HCT116 (cell line): ENCODE data around the gene PLAAT2. TPM values are rescaled to one million over a fixed set of nuclear protein-coding genes. Genes with fewer than 3 reads are reported as not detected.

Source experiments
- ATAC-seq: fragments of 200-7000 bp; cut with Tn5 transposase; 2 replicates; pipeline ENCODE4 v1.9.1; 2020; ENCODE audit warnings: mild to moderate bottlenecking, moderate library complexity
- Bru-seq: library from RNA; stranded (reverse); fragments of 400-500 nt; gene quantifications from one replicate; lab custom pipeline; 2021; lab: Mats Ljungman, UMichigan
- BruChase-seq, 2 experiments: library from RNA; stranded (reverse); fragments of 400-500 nt; gene quantifications; one replicate each; lab custom pipeline; 2021; lab: Mats Ljungman, UMichigan
- BruUV-seq: library from RNA; stranded (reverse); fragments of 400-500 nt; replicated peaks from 2 replicates; lab custom pipeline; 2021; lab: Mats Ljungman, UMichigan
- CTCF ChIA-PET: fragments of 300-600 bp; sonication (Branson Sonifier 250); formaldehyde crosslinking; loops from one replicate; lab custom pipeline; 2021; ENCODE audit warnings: antibody characterized with exemption; lab: Charles Lee
- POLR2A ChIA-PET: fragments of 300-600, 350-600 bp; sonication (Branson Sonifier 250); formaldehyde crosslinking; loops from one replicate; lab custom pipeline; 2021; ENCODE audit warnings: antibody characterized with exemption; lab: Charles Lee
- RAD21 ChIA-PET, 2 experiments: fragments of 300-600 bp; sonication (Branson Sonifier 250); formaldehyde crosslinking; loops; one replicate each; lab custom pipeline; 2023; ENCODE audit warnings: low total read pairs in 2 of 2; ENCODE audit not compliant: uncharacterized antibody in 2 of 2, unreplicated experiment in 2 of 2, low non-redundant PET in 1 of 2; lab: Charles Lee
- DNase-seq: peaks from one replicate; pipeline ENCODE4 v3.0.0-alpha.2; 2010; ENCODE audit warnings: low read depth, low spot score
- H2AFZ ChIP-seq: fragments of 200-600 bp; shearing (Covaris generic), sonication (generic); 2 replicates; pipeline ENCODE4 v1.6.1; 2017; ENCODE audit warnings: low read depth, mixed run types, mixed read lengths, antibody characterized with exemption, low read length; ENCODE audit not compliant: poor library complexity, severe bottlenecking
- H3K27ac ChIP-seq: 2 replicates; pipeline ENCODE4 v1.5.1; 2012; ENCODE audit warnings: low read depth, low read length
- H3K27me3 ChIP-seq: fragments of 200-600 bp; sonication (generic); 2 replicates; pipeline ENCODE4 v1.6.1; 2016; ENCODE audit warnings: mixed run types, low read length, mixed read lengths; ENCODE audit not compliant: insufficient read depth
- H3K36me3 ChIP-seq, 2 experiments: fragments of 200-500 bp in 1 of 2; fragments of 200-600 bp in 1 of 2; sonication (Bioruptor generic) in 1 of 2; sonication (generic) in 1 of 2; 2 replicates each; pipeline versions ENCODE4 v1.5.1 to v1.6.1; 2014 to 2016; ENCODE audit warnings: low read length in 2 of 2, inconsistent platforms in 1 of 2, mixed read lengths in 1 of 2, mixed run types in 1 of 2; ENCODE audit not compliant: insufficient read depth in 2 of 2, control insufficient read depth in 1 of 2
- H3K4me1 ChIP-seq, 2 experiments: fragments of 200-600 bp in 1 of 2; sonication (generic) in 1 of 2; 2 replicates each; pipeline versions ENCODE4 v1.5.1 to v1.6.1; 2012 to 2017; ENCODE audit warnings: low read length in 2 of 2, inconsistent platforms in 1 of 2, mild to moderate bottlenecking in 1 of 2, mixed read lengths in 1 of 2, mixed run types in 1 of 2, moderate library complexity in 1 of 2; ENCODE audit not compliant: insufficient read depth in 2 of 2, control insufficient read depth in 1 of 2
- H3K4me2 ChIP-seq: fragments of 200-600 bp; sonication (generic); 2 replicates; pipeline ENCODE4 v1.6.1; 2017; ENCODE audit warnings: mixed run types, low read length, mixed read lengths
- H3K4me3 ChIP-seq, 2 experiments: fragments of 200-600 bp in 1 of 2; sonication (generic) in 1 of 2; replicated peaks in 1 of 2; 2 replicates each; pipeline ENCODE4 v1.5.1; 2011 to 2016; ENCODE audit warnings: low read length in 2 of 2, control low read depth in 1 of 2, low read depth in 1 of 2, mild to moderate bottlenecking in 1 of 2, mixed read lengths in 1 of 2, mixed run types in 1 of 2
- H3K79me2 ChIP-seq: fragments of 200-600 bp; sonication (generic); 2 replicates; pipeline ENCODE4 v1.6.1; 2017; ENCODE audit warnings: mild to moderate bottlenecking, mixed run types, low read length, moderate library complexity, mixed read lengths; ENCODE audit not compliant: insufficient read depth
- H3K9ac ChIP-seq: fragments of 200-600 bp; sonication (generic); 2 replicates; pipeline ENCODE4 v1.6.1; 2016; ENCODE audit warnings: low read length, mixed read lengths
- H3K9me2 ChIP-seq: fragments of 200-600 bp; sonication (generic), shearing (Covaris generic); 2 replicates; pipeline ENCODE4 v1.6.1; 2017; ENCODE audit warnings: mixed run types, mild to moderate bottlenecking, moderate library complexity; ENCODE audit not compliant: insufficient read depth
- H3K9me3 ChIP-seq, 2 experiments: fragments of 200-500 bp in 1 of 2; fragments of 200-600 bp in 1 of 2; sonication (Bioruptor generic) in 1 of 2; sonication (generic) in 1 of 2; 2 replicates each; pipeline ENCODE4 v1.6.1; 2014 to 2017; ENCODE audit warnings: low read length in 2 of 2, mixed read lengths in 2 of 2, inconsistent platforms in 1 of 2, low read depth in 1 of 2, mild to moderate bottlenecking in 1 of 2, mixed run types in 1 of 2, moderate library complexity in 1 of 2; ENCODE audit not compliant: control insufficient read depth in 1 of 2, insufficient read depth in 1 of 2
- H4K20me1 ChIP-seq: fragments of 200-600 bp; sonication (generic), shearing (Covaris generic); 2 replicates; pipeline ENCODE4 v1.6.1; 2017; ENCODE audit warnings: mixed run types, mild to moderate bottlenecking, moderate library complexity; ENCODE audit not compliant: insufficient read depth
- EGR1 ChIP-seq: IDR thresholded peaks from 2 replicates; pipeline ENCODE4 v1.6.1; 2012; ENCODE audit warnings: low read depth
- JUND ChIP-seq: IDR thresholded peaks from 2 replicates; pipeline ENCODE4 v1.6.1; 2012
- SRF ChIP-seq: IDR thresholded peaks from 2 replicates; pipeline ENCODE4 v1.6.1; 2012; ENCODE audit warnings: low read depth
- intact Hi-C: fragments of 100-400 bp; cut with micrococcal nuclease; formaldehyde crosslinking; loops from 2 replicates; pipeline ENCODE4 v1.10.0; 2022
- long read RNA-seq: library from polyadenylated mRNA; unstranded; transcript quantifications from one replicate; pipeline ENCODE4 v2.0.0, GENCODE V29; 2021; ENCODE audit not compliant: unreplicated experiment
- polyA plus RNA-seq: library from polyadenylated mRNA; unstranded; fragments of >200 nt; gene quantifications from 2 replicates; pipeline ENCODE4 v1.2.1, GENCODE V29; 2012; ENCODE audit warnings: missing spikeins
- total RNA-seq: library from RNA; stranded (reverse); gene quantifications from one replicate; pipeline ENCODE4 v1.2.1, GENCODE V29; 2021; ENCODE audit not compliant: unreplicated experiment
- TF ChIP-seq, protein P1 (sequence below), 3 experiments: fragments of 200-600 bp in 1 of 3; sonication (generic) in 1 of 3; IDR thresholded peaks in 2 of 3; conservative IDR thresholded peaks in 1 of 3; 2 replicates each; pipeline ENCODE4 v1.5.1; 2012 to 2017; ENCODE audit warnings: low read depth in 2 of 3, low read length in 2 of 3, antibody characterized with exemption in 1 of 3, borderline replicate concordance in 1 of 3, control low read depth in 1 of 3, mild to moderate bottlenecking in 1 of 3, mixed read lengths in 1 of 3, mixed run types in 1 of 3, moderate library complexity in 1 of 3; ENCODE audit not compliant: insufficient read depth in 1 of 3

The PLAAT2 gene
- total RNA-seq (not detected), Bru-seq, nascent RNA (percentile 16 among the genes with signal in this experiment), BruChase-seq, experiment 1, labeled RNA remaining after a 6-hour chase (percentile 19 among the genes with signal in this experiment), BruChase-seq, experiment 2, labeled RNA remaining after a 2-hour chase (percentile 22 among the genes with signal in this experiment)
- 0.21 TPM in 1 of 2 replicates, not detected in the other for polyA plus RNA-seq
- long read RNA-seq, result 0 reads

DNA sequence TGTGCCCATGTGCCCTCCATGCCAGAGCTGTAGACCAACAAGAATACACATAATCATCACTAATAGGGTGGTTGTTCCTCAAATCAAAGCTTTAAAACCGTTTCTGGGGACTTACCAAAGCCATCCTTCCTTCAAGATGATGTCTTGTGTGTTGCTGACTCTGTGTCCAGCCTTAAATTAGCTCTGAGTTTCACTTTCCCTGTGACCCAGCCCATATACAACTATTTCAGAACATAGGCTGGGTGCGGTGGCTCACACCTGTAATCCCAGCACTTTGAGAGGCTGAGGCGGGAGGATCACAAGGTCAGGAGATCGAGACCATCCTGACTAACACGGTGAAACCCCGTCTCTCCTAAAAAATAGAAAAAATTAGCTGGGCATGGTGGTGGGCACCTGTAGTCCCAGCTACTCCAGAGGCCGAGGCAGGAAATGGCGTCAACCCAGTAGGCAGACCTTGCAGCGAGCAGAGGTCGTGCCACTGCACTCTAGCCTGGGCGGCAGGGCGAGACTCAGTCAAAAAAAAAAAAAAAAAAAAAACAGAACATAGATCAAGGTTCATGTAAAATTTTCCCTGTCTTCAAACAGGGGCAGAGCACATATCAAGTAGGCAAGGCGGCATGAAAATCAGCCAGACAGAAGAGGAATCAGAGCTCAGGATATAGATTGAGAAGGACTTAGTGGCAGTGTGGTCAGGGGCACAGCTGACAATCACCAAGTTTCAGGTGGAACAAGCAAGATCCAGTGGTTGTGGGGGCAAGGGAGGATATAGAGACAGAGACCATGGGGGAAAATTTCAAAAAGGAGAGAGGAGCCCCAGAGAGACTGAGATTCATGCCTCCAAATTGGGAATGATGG is at the start of gene PLAAT2:
Gene PLAAT2, minus strand, starts transcription at position 179 of the 855 bp plus-strand sequence. Its CDS starts 55 bp downstream, at position 124.
- Histone ChIP-seq H4K20me1 (no peaks in the 10 kb centered on the region), H3K4me2 (no peak within 1 kb of the TSS), H3K9me3 (no peaks in the 10 kb centered on the region), H3K79me2 (no peaks in the 10 kb centered on the region), H3K9me2 (no peaks in the 10 kb centered on the region), H3K4me1 (peaks cover 17 to 33% of the 10 kb centered on the region in 2 experiments), H3K4me3 (no peak within 1 kb of the TSS), H2AFZ (no peak within 1 kb of the TSS), H3K27me3 (no peaks in the 10 kb centered on the region), H3K36me3 (no peaks in the 10 kb centered on the region), H3K27ac (no peak within 1 kb of the TSS), H3K9ac (no peak within 1 kb of the TSS)
- POLR2A ChIA-PET, result interaction anchor here (0.7 kb wide), 1 partner anchor 123 kb away, joined by 3 read pairs; no protein-coding TSS in a partner anchor
- no peak for DNase-seq
- ATAC-seq, result no peak
- no peak for TF ChIP-seq EGR1
- TF ChIP-seq SRF, result no peak
- CTCF ChIA-PET, result no interaction called here
- intact Hi-C loops, result no loop called here
- BruUV-seq, result no TSS peak
- RAD21 ChIA-PET, result no interaction called here

DNA sequence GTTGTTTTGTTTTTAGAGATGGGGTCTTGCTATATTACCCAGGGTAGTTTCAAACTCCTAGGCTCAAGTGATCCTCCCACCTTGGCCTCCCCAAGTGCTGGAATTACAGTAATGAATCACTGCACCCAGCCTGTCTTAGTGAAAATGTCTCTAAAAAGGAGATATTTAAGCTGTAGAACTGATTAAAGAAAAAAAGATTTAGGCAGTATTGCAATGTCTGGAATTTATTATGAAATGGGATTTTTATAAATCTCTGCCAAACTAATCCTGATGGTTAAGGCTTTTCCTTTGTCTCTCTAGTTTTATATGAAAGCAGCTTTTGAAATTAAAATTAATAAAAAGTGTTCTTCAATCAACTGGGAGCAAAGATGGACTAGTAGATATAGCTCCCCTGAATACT is 49.0 kb upstream of the PLAAT2 start:
- no peaks in the 10 kb centered on the region for H4K20me1 ChIP-seq
- no peaks in the 10 kb centered on the region for H3K27me3 ChIP-seq
- no peaks in the 10 kb centered on the region for H3K79me2 ChIP-seq
- no peak overlapping the region for H3K4me2 ChIP-seq
- no peak overlapping the region for H3K9ac ChIP-seq
- ChIA-PET RAD21 (no interaction called here), POLR2A (no interaction called here), CTCF (no interaction called here)
- no peaks in the 10 kb centered on the region for H3K9me2 ChIP-seq
- ATAC-seq (no peak), DNase-seq (no peak)
- no peaks in the 10 kb centered on the region for H3K36me3 ChIP-seq
- no peaks in the 10 kb centered on the region for H3K9me3 ChIP-seq
- no TSS peak for BruUV-seq
- no peak overlapping the region for H3K4me3 ChIP-seq
- intact Hi-C loops, result no loop called here
- no peak overlapping the region for H3K27ac ChIP-seq
- peaks cover 13% of the 10 kb centered on the region in 2 experiments; a peak in 3 of 4 replicates for H3K4me1 ChIP-seq
- TF ChIP-seq, protein P1, sequence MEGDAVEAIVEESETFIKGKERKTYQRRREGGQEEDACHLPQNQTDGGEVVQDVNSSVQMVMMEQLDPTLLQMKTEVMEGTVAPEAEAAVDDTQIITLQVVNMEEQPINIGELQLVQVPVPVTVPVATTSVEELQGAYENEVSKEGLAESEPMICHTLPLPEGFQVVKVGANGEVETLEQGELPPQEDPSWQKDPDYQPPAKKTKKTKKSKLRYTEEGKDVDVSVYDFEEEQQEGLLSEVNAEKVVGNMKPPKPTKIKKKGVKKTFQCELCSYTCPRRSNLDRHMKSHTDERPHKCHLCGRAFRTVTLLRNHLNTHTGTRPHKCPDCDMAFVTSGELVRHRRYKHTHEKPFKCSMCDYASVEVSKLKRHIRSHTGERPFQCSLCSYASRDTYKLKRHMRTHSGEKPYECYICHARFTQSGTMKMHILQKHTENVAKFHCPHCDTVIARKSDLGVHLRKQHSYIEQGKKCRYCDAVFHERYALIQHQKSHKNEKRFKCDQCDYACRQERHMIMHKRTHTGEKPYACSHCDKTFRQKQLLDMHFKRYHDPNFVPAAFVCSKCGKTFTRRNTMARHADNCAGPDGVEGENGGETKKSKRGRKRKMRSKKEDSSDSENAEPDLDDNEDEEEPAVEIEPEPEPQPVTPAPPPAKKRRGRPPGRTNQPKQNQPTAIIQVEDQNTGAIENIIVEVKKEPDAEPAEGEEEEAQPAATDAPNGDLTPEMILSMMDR (IDR thresholded peaks at IDR 0.05 in 2 of 3, conservative IDR thresholded peaks at IDR 0.05 in 1 of 3; ENCODE audit: borderline replicate concordance in 1 of 3, insufficient read depth in 1 of 3, low read depth in 2 of 3, low read length in 2 of 3), result no peak
- no peak for TF ChIP-seq JUND
- no peak overlapping the region for H2AFZ ChIP-seq
